IMR-90 (cell line): ENCODE data around the gene EVA1C. TPM values are rescaled to one million over a fixed set of nuclear protein-coding genes. Genes with fewer than 3 reads are reported as not detected.
A peak's percentile ranks its signal among the peaks of the same experiment; 100 is the strongest.

Experiments used
- ATAC-seq: fragments of 200-7000 bp; cut with Tn5 transposase; 2 replicates; pipeline ENCODE4 v1.9.1; 2020; ENCODE audit warnings: low read depth, mild to moderate bottlenecking, moderate library complexity
- BruUV-seq: library from RNA; stranded (reverse); fragments of 400-500 nt; replicated peaks from 2 replicates; lab custom pipeline; 2021; lab: Mats Ljungman, UMichigan
- CTCF ChIA-PET: fragments of 300-600 bp; formaldehyde crosslinking; extraction: SDS; loops from one replicate; lab custom pipeline; 2021; ENCODE audit warnings: antibody characterized with exemption; lab: Yijun Ruan, JAX
- POLR2A ChIA-PET: fragments of 300-600 bp; sonication (Branson Sonifier 250); formaldehyde crosslinking; loops from one replicate; lab custom pipeline; 2022; ENCODE audit warnings: antibody characterized with exemption; ENCODE audit not compliant: unreplicated experiment; lab: Charles Lee
- DNase-seq: peaks from one replicate; pipeline ENCODE4 v3.0.0; 2013
- H2AFZ ChIP-seq: replicated peaks from 2 replicates; pipeline ENCODE3; 2013; ENCODE audit warnings: low read length, mild to moderate bottlenecking; ENCODE audit not compliant: poor library complexity
- H2AK5ac ChIP-seq: 2 replicates; pipeline ENCODE4 v1.6.1; 2013; ENCODE audit warnings: low read depth, low read length, inconsistent platforms
- H2AK9ac ChIP-seq: replicated peaks from 2 replicates; pipeline ENCODE3; 2013; ENCODE audit warnings: mild to moderate bottlenecking, low read depth, low read length, moderate library complexity; ENCODE audit not compliant: poor library complexity
- H2BK120ac ChIP-seq: 2 replicates; pipeline ENCODE4 v1.6.1; 2013; ENCODE audit warnings: low read depth, low read length, inconsistent platforms
- H2BK15ac ChIP-seq: 3 replicates; pipeline ENCODE4 v1.6.1; 2013; ENCODE audit warnings: low read depth, low read length, inconsistent platforms
- H2BK20ac ChIP-seq: 2 replicates; pipeline ENCODE4 v1.6.1; 2013; ENCODE audit warnings: low read depth, mild to moderate bottlenecking, inconsistent platforms, low read length, moderate library complexity
- H2BK5ac ChIP-seq: 2 replicates; pipeline ENCODE4 v1.6.1; 2013; ENCODE audit warnings: mild to moderate bottlenecking, low read depth, low read length, inconsistent platforms; ENCODE audit not compliant: poor library complexity, severe bottlenecking
- H3K14ac ChIP-seq: replicated peaks from 2 replicates; pipeline ENCODE4 v1.6.1; 2013; ENCODE audit warnings: low read depth, low read length, inconsistent platforms
- H3K18ac ChIP-seq: 2 replicates; pipeline ENCODE4 v1.6.1; 2013; ENCODE audit warnings: low read depth, low read length, control low read depth
- H3K23ac ChIP-seq: 2 replicates; pipeline ENCODE4 v1.6.1; 2013; ENCODE audit warnings: low read depth, low read length, inconsistent platforms
- H3K27ac ChIP-seq: 2 replicates; pipeline ENCODE4 v1.5.1; 2013; ENCODE audit warnings: mild to moderate bottlenecking, control low read depth, low read length; ENCODE audit not compliant: insufficient read depth
- H3K27me3 ChIP-seq: 2 replicates; pipeline ENCODE4 v1.6.1; 2013; ENCODE audit warnings: low read length; ENCODE audit not compliant: control insufficient read depth, insufficient read depth
- H3K36me3 ChIP-seq: 2 replicates; pipeline ENCODE4 v1.6.1; 2013; ENCODE audit warnings: low read length, mixed read lengths; ENCODE audit not compliant: control insufficient read depth, insufficient read depth
- H3K4ac ChIP-seq: 2 replicates; pipeline ENCODE4 v1.6.1; 2013; ENCODE audit warnings: low read depth, low read length, inconsistent platforms
- H3K4me1 ChIP-seq: 2 replicates; pipeline ENCODE4 v1.6.1; 2013; ENCODE audit warnings: low read length, mixed read lengths; ENCODE audit not compliant: control insufficient read depth, insufficient read depth
- H3K4me2 ChIP-seq: 2 replicates; pipeline ENCODE4 v1.6.1; 2013; ENCODE audit warnings: low read depth, mild to moderate bottlenecking, control low read depth, low read length, moderate library complexity
- H3K4me3 ChIP-seq: 2 replicates; pipeline ENCODE4 v1.5.1; 2013; ENCODE audit warnings: low read depth, mild to moderate bottlenecking, control low read depth, low read length, moderate library complexity; ENCODE audit not compliant: insufficient read depth
- H3K56ac ChIP-seq: 2 replicates; pipeline ENCODE4 v1.6.1; 2013; ENCODE audit warnings: low read length, inconsistent platforms; ENCODE audit not compliant: insufficient read depth; ENCODE audit errors: extremely low read depth
- H3K79me1 ChIP-seq, 2 experiments: 2 replicates each; pipeline ENCODE4 v1.6.1; 2013; ENCODE audit warnings: low read length in 2 of 2, inconsistent platforms in 1 of 2, low read depth in 1 of 2
- H3K9ac ChIP-seq: 2 replicates; pipeline ENCODE4 v1.6.1; 2013; ENCODE audit warnings: low read depth, low read length, control low read depth
- H3K9me1 ChIP-seq: 2 replicates; pipeline ENCODE4 v1.6.1; 2013; ENCODE audit warnings: low read length, inconsistent platforms; ENCODE audit not compliant: insufficient read depth
- H3K9me3 ChIP-seq: 2 replicates; pipeline ENCODE4 v1.6.1; 2013; ENCODE audit warnings: low read length; ENCODE audit not compliant: control insufficient read depth, insufficient read depth
- H4K20me1 ChIP-seq: 2 replicates; pipeline ENCODE4 v1.6.1; 2013; ENCODE audit warnings: low read length, inconsistent platforms; ENCODE audit not compliant: insufficient read depth
- H4K5ac ChIP-seq: 2 replicates; pipeline ENCODE4 v1.6.1; 2013; ENCODE audit warnings: mild to moderate bottlenecking, low read depth, low read length, control low read depth
- H4K8ac ChIP-seq, 2 experiments: 2 replicates each; pipeline ENCODE4 v1.6.1; 2013; ENCODE audit warnings: low read depth in 2 of 2, low read length in 2 of 2, control low read depth in 1 of 2, inconsistent platforms in 1 of 2
- H4K91ac ChIP-seq: 2 replicates; pipeline ENCODE4 v1.6.1; 2013; ENCODE audit warnings: low read depth, low read length, inconsistent platforms; ENCODE audit not compliant: insufficient read depth
- CEBPB ChIP-seq: IDR thresholded peaks from 2 replicates; pipeline ENCODE4 v1.6.1; 2012; ENCODE audit warnings: low read depth, low read length, improper control_type of control experiment
- CHD1 ChIP-seq: IDR thresholded peaks from 2 replicates; pipeline ENCODE4 v1.6.1; 2012; ENCODE audit warnings: low read depth, low read length, improper control_type of control experiment
- SMC3 ChIP-seq: fragments of 150-350 bp; IDR thresholded peaks from 2 replicates; pipeline ENCODE4 v1.6.1; 2016; ENCODE audit warnings: low read depth, mild to moderate bottlenecking, antibody characterized with exemption, low read length, moderate library complexity
- WGBS, 2 experiments: methylation state at CpG; one replicate each; pipeline versions ENCODE4 v1.1.5 to v1.1.7; 2013; ENCODE audit warnings: missing lambda C conversion rate in 2 of 2; ENCODE audit not compliant: insufficient read length in 1 of 2; ENCODE audit errors: extremely low coverage in 2 of 2; 5-methylcytosine and 5-hydroxymethylcytosine counted together
- dilution Hi-C: fragments of 300-500 bp; cut with HindIII; formaldehyde crosslinking; loops from one replicate; pipeline ENCODE4 v1.14.3; 2018; ENCODE audit warnings: low sequenced_read_pairs; ENCODE audit not compliant: unreplicated experiment
- in situ Hi-C: fragments of 300-500 bp; cut with MboI; formaldehyde crosslinking; loops from 3 replicates; pipeline ENCODE4 v1.14.3; 2019; ENCODE audit warnings: low sequenced_read_pairs, inconsistent platforms, mixed read lengths
- intact Hi-C: fragments of 100-400 bp; cut with micrococcal nuclease; formaldehyde crosslinking; loops from 2 replicates; pipeline ENCODE4 v1.10.0; 2022
- polyA plus RNA-seq, 3 experiments: library from polyadenylated mRNA; depleted of rRNA; stranded (reverse); fragments of >200 nt; gene quantifications; 2 replicates each; pipeline ENCODE4 v1.2.3, GENCODE V29; 2012; ENCODE audit warnings: low replicate concordance in 1 of 3
- total RNA-seq: library from RNA; depleted of rRNA; stranded (reverse); fragments of >200 nt; gene quantifications from 2 replicates; pipeline ENCODE4 v1.2.3, GENCODE V29; 2012
- TF ChIP-seq, protein P1 (sequence below): fragments of 150-350 bp; IDR thresholded peaks from 2 replicates; pipeline ENCODE4 v1.6.1; 2017; ENCODE audit warnings: mild to moderate bottlenecking, antibody characterized with exemption, low read length, low read depth

Gene EVA1C
- total and polyA plus RNA-seq, 2 of the 4 experiments (the other 2 are of a cell fraction): 0.72 to 1.1 TPM

DNA sequence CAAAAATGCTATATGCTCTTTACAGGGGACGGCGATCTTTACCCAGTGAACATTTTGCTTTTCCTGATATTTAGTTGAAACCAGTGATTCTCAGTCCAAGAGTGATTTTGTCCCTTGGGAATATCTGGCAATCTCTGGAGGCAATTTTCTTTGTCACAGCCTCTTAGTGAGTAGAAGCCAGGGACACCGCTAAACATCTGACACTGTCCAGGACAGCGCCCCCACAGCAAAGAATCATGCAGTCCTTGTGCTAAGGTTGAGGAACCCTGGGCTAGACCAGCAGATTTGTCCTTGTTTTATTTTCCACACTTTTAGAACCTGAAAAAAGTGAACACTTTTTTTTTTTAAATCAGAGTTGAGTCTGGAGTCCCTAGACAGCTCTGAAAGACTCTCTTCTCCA lies 13.1 kb downstream of the EVA1C start:
- ChIA-PET POLR2A (no interaction called here), CTCF (interaction anchor here (0.7 kb wide), 2 partner anchors 144 to 148 kb away, joined by 3 to 4 read pairs; no protein-coding TSS in a partner anchor)
- 100% methylated on average over 2 of the region's 4 CpGs; no CpG with 5 or more reads in 1 of the 2 experiments for WGBS, 2 experiments

More for the DNA sequence above, 13.1 kb downstream of the EVA1C start:
- Histone ChIP-seq H3K9me3 (no peaks in the 10 kb centered on the region), H3K27me3 (no peaks in the 10 kb centered on the region), H2AK9ac (no peak overlapping the region), H3K4me3 (no peak overlapping the region), H3K27ac (no peak overlapping the region), H4K20me1 (no peaks in the 10 kb centered on the region), H2BK15ac (no peak overlapping the region), H3K56ac (no peak overlapping the region), H3K18ac (no peak overlapping the region), H4K5ac (no peak overlapping the region), H3K4me2 (no peak overlapping the region), H4K91ac (no peak overlapping the region), H3K4me1 (peaks cover 12% of the 10 kb centered on the region), H3K9ac (no peak overlapping the region), H3K23ac (no peak overlapping the region), H3K14ac (no peak overlapping the region), H4K8ac (no peak overlapping the region), H3K79me1 (peaks cover 0 to 5% of the 10 kb centered on the region in 2 experiments; a peak in 1 of 4 replicates), H2AK5ac (no peak overlapping the region), H2BK5ac (no peak overlapping the region), H2BK20ac (no peak overlapping the region), H2AFZ (no peak overlapping the region), H3K4ac (no peak overlapping the region), H3K9me1 (peaks cover 6% of the 10 kb centered on the region; the same call in 1 of the 2 replicates), H3K36me3 (no peaks in the 10 kb centered on the region), H2BK120ac (0 out of 2 replicates have a peak overlapping the region, but pooled peaks have one; percentile 10)
- DNase-seq: no peak
- ATAC-seq: no peak
- intact Hi-C loops (no loop called here), dilution Hi-C loops (no loop called here), in situ Hi-C loops (no loop called here)
- TF ChIP-seq SMC3: no peak
- no peak for TF ChIP-seq CEBPB
- TF ChIP-seq, protein P1, sequence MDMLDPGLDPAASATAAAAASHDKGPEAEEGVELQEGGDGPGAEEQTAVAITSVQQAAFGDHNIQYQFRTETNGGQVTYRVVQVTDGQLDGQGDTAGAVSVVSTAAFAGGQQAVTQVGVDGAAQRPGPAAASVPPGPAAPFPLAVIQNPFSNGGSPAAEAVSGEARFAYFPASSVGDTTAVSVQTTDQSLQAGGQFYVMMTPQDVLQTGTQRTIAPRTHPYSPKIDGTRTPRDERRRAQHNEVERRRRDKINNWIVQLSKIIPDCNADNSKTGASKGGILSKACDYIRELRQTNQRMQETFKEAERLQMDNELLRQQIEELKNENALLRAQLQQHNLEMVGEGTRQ: no peak
- TF ChIP-seq CHD1: no peak
- BruUV-seq: no TSS peak
